Kidney (tissue), 14 donors: ENCODE measurements around the gene IGF1. TPM values are rescaled to one million over a fixed set of nuclear protein-coding genes. Genes with fewer than 3 reads are reported as not detected.

ENCODE experiments used
- DNase-seq, 5 donors: peaks; one replicate each; pipeline ENCODE4 v3.0.0-alpha.2; 2013 to 2020
- FAIRE-seq: peaks from 2 replicates; lab custom pipeline; 2012; peaks lifted over from hg19 to GRCh38; lab: Jason Lieb, UNC
- H3K27ac ChIP-seq, 2 donors: one replicate each; pipeline ENCODE4 v1.7.0; 2013; ENCODE audit warnings: low read depth in 2 of 2, low read length in 2 of 2, inconsistent platforms in 1 of 2
- H3K27me3 ChIP-seq: one replicate; pipeline ENCODE4 v1.7.1; 2013; ENCODE audit warnings: low read length, inconsistent platforms; ENCODE audit not compliant: control insufficient read depth, insufficient read depth
- H3K36me3 ChIP-seq, 3 donors: one replicate each; pipeline versions ENCODE4 v1.7.0 to v1.7.1; 2013; ENCODE audit warnings: low read length in 3 of 3, control low read depth in 1 of 3, inconsistent platforms in 1 of 3; ENCODE audit not compliant: insufficient read depth in 3 of 3, control insufficient read depth in 2 of 3
- H3K4me1 ChIP-seq, 3 donors: one replicate each; pipeline versions ENCODE4 v1.7.0 to v1.7.1; 2013; ENCODE audit warnings: low read length in 3 of 3, inconsistent platforms in 1 of 3, low read depth in 1 of 3; ENCODE audit not compliant: control insufficient read depth in 2 of 3, insufficient read depth in 2 of 3
- H3K4me3 ChIP-seq, 3 donors: one replicate each; pipeline versions ENCODE4 v1.7.0 to v1.8.1; 2013; ENCODE audit warnings: low read length in 3 of 3, control low read depth in 1 of 3, inconsistent platforms in 1 of 3
- H3K9ac ChIP-seq, 3 donors: one replicate each; pipeline versions ENCODE4 v1.7.0 to v1.7.1; 2013; ENCODE audit warnings: low read length in 3 of 3, control low read depth in 1 of 3, inconsistent platforms in 1 of 3
- H3K9me3 ChIP-seq, 3 donors: one replicate each; pipeline versions ENCODE4 v1.7.0 to v1.7.1; 2013; ENCODE audit warnings: low read length in 3 of 3, control low read depth in 1 of 3, inconsistent platforms in 1 of 3; ENCODE audit not compliant: control insufficient read depth in 2 of 3, insufficient read depth in 1 of 3
- intact Hi-C: fragments of 100-400 bp; cut with DNase I; formaldehyde crosslinking; loops from one replicate; pipeline ENCODE4 v1.11.1; 2022
- polyA plus RNA-seq: library from polyadenylated mRNA; stranded (reverse); fragments of 350-450 nt; fragmentation: Illumina TruSeq; extraction: RNeasy Lipid Tissue Mini Kit (QIAGEN cat#74804); gene quantifications from one replicate; pipeline ENCODE4 v1.2.3, GENCODE V29; 2014; ENCODE audit warnings: low read depth, low replicate concordance; ENCODE audit not compliant: insufficient read depth
- total RNA-seq: library from RNA; stranded (reverse); fragmentation: NEBNext Ultra II Directional; extraction: Animal tissue kit (Norgen Biotek cat#: 25700); gene quantifications from one replicate; pipeline ENCODE4 v1.2.1, GENCODE V29; 2021
- TF ChIP-seq, protein P1 (sequence below): IDR thresholded peaks from 3 replicates; pipeline ENCODE4 v1.5.1; 2012; ENCODE audit warnings: mild to moderate bottlenecking, moderate library complexity, borderline replicate concordance; ENCODE audit not compliant: insufficient read depth; ENCODE audit errors: extremely low read depth
- donor health status: control.
- donor health status: control.
- donor health status: control.
- donor health status: control.
- donor health status: control.
- donor health status: DM: yes; HTN: yes; CAD: no.
- donor health status: Normal renal cell carcinoma (clear cell type).

Gene IGF1
- total and polyA plus RNA-seq, 2 donors from 2014 or later: 0.71 to 7.2 TPM

DNA sequence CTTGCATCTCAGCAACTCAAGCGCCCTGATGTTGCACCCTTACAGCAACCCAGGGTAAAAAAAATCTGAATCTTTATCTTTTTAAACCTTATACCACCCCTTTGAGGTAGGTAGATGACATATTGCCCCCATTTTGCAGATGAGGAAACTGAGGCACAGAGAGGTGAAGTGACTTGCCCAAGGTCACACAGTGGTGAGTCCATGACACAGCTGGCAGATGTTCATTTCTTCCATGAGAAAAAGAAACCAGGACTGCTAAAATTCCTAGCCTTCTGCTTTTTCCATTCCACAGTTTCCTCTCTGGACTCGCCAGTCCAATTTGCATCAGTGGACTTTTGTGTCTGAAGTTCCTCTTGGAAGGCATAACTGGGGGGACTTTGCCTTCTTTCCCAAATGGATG lies 79.3 kb downstream of the IGF1 start:
- FAIRE-seq: no peak
- intact Hi-C loops: no loop called here
- no peaks in the 10 kb centered on the region for H3K36me3 ChIP-seq

DNA sequence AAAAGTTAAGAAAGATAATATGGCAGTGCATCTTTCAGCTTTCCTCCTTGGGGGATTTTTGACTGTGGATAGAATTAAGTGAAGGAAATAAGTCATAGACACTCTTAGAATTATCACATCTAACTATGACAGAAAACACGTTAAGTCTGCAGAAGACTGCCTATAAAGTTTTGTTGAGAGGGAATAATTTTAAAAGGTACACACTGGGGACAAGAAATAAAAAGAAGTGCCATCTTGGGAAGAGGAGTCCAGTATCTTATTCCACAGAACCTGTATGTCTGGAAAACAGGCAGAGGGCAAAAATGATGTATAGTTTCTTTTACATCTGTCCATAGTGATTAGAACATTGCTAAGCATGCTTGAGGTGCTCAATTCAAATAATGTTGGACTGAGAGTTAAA lies 80.7 kb downstream of the IGF1 start:
- intact Hi-C loops: no loop called here
- H3K27ac ChIP-seq: no peak overlapping the region
- no peak overlapping the region for H3K4me3 ChIP-seq
- H3K27me3 ChIP-seq: no peaks in the 10 kb centered on the region
- H3K9ac ChIP-seq: no peak overlapping the region
- no peaks in the 10 kb centered on the region for H3K9me3 ChIP-seq
- H3K4me1 ChIP-seq: no peaks in the 10 kb centered on the region
- no peak for DNase-seq
- TF ChIP-seq, protein P1, sequence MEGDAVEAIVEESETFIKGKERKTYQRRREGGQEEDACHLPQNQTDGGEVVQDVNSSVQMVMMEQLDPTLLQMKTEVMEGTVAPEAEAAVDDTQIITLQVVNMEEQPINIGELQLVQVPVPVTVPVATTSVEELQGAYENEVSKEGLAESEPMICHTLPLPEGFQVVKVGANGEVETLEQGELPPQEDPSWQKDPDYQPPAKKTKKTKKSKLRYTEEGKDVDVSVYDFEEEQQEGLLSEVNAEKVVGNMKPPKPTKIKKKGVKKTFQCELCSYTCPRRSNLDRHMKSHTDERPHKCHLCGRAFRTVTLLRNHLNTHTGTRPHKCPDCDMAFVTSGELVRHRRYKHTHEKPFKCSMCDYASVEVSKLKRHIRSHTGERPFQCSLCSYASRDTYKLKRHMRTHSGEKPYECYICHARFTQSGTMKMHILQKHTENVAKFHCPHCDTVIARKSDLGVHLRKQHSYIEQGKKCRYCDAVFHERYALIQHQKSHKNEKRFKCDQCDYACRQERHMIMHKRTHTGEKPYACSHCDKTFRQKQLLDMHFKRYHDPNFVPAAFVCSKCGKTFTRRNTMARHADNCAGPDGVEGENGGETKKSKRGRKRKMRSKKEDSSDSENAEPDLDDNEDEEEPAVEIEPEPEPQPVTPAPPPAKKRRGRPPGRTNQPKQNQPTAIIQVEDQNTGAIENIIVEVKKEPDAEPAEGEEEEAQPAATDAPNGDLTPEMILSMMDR: no peak
- FAIRE-seq: no peak
- H3K36me3 ChIP-seq: no peaks in the 10 kb centered on the region

More for the DNA sequence above, 79.3 kb downstream of the IGF1 start:
- Histone ChIP-seq H3K4me3 (no peak overlapping the region), H3K27me3 (no peaks in the 10 kb centered on the region), H3K9ac (no peak overlapping the region), H3K27ac (no peak overlapping the region), H3K9me3 (no peaks in the 10 kb centered on the region), H3K4me1 (no peaks in the 10 kb centered on the region)
- no peak for DNase-seq
- TF ChIP-seq, protein P1: no peak

DNA sequence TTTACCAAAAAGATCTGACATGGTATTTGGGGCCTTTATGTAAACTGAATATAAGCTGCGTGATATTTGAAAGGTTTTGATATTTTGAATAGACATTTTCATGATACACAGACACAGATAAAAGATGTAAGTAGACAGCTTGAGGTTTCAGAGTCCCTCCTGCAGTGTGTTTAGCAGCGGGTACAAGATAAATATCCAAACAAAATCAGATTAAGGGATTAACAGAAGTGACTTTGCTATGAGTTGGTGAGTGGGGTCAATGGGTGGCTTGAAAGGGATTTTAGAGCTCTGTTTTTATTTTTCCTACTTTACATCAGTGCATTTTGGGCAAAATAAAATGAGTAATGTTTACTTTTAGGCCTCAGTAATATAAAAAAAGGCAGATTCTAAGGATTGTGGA lies 84.1 kb downstream of the IGF1 start:
- Histone ChIP-seq H3K27me3 (no peaks in the 10 kb centered on the region), H3K9ac (no peak overlapping the region), H3K27ac (no peak overlapping the region), H3K4me3 (no peak overlapping the region), H3K4me1 (no peaks in the 10 kb centered on the region), H3K9me3 (no peaks in the 10 kb centered on the region), H3K36me3 (no peaks in the 10 kb centered on the region)
- TF ChIP-seq, protein P1: no peak
- intact Hi-C loops: no loop called here
- DNase-seq (no peak), FAIRE-seq (no peak)

DNA sequence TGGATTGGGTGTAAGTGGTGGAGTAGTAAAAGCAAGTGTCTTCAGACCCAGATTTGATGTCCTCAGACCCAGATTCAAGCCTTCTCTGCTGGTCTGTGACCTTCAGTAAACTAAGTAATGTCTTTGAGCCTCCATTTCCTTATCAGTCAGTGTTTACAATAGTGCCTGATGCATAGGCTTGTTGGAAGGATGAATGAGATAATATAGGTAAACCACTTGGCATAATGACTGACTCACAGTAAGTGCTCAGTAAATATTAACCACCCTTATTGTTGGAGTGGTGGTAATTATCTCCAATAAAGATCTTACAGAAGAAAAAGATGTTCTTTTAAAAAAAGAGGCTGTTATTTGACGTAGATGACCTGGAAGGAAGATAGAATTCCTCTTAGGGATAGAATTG lies 86.2 kb downstream of the IGF1 start:
- Histone ChIP-seq H3K4me1 (no peaks in the 10 kb centered on the region), H3K27ac (no peak overlapping the region), H3K27me3 (no peaks in the 10 kb centered on the region), H3K36me3 (no peaks in the 10 kb centered on the region), H3K9me3 (no peaks in the 10 kb centered on the region), H3K9ac (no peak overlapping the region), H3K4me3 (no peak overlapping the region)
- TF ChIP-seq, protein P1: no peak
- intact Hi-C loops: no loop called here
- FAIRE-seq: no peak
- DNase-seq: no peak
